Spleen (tissue), 11 donors: ENCODE data around the gene G6PD. TPM values are rescaled to one million over a fixed set of nuclear protein-coding genes. Genes with fewer than 3 reads are reported as not detected.
A peak's percentile ranks its signal among the peaks of the same experiment; 100 is the strongest.

Experiments
- DNase-seq: peaks from one replicate; pipeline ENCODE4 v3.0.0-alpha.2; 2020
- H3K27ac ChIP-seq, 8 donors: fragments of 200-600 bp; sonication (generic) in 7 of 8; 1 replicate in 4 of 8; 2 replicates in 4 of 8; pipeline versions ENCODE4 v1.5.0 to v1.8.0; 2016 to 2021; ENCODE audit warnings: inconsistent platforms in 4 of 8, mild to moderate bottlenecking in 4 of 8, moderate library complexity in 1 of 8
- H3K27me3 ChIP-seq, 7 donors: fragments of 200-600 bp; sonication (generic) in 6 of 7; replicated peaks in 1 of 7; 1 replicate in 4 of 7; 2 replicates in 3 of 7; pipeline versions ENCODE4 v1.5.0 to v1.8.0; 2016 to 2021; ENCODE audit warnings: inconsistent platforms in 3 of 7, mild to moderate bottlenecking in 1 of 7
- H3K36me3 ChIP-seq, 6 donors: fragments of 200-600 bp; sonication (generic) in 5 of 6; 1 replicate in 4 of 6; 2 replicates in 2 of 6; pipeline versions ENCODE4 v1.5.0 to v1.8.0; 2016 to 2021; ENCODE audit warnings: inconsistent platforms in 2 of 6
- H3K4me1 ChIP-seq, 6 donors: fragments of 200-600 bp; sonication (generic) in 5 of 6; 1 replicate in 3 of 6; 2 replicates in 3 of 6; pipeline versions ENCODE4 v1.5.0 to v1.8.0; 2016 to 2021; ENCODE audit warnings: inconsistent platforms in 3 of 6
- H3K4me3 ChIP-seq, 8 donors: fragments of 200-600 bp; sonication (generic) in 7 of 8; 1 replicate in 4 of 8; 2 replicates in 4 of 8; pipeline versions ENCODE4 v1.5.0 to v1.8.0; 2016 to 2021; ENCODE audit warnings: inconsistent platforms in 4 of 8, mild to moderate bottlenecking in 4 of 8, moderate library complexity in 2 of 8
- H3K9me3 ChIP-seq, 8 donors: fragments of 200-600 bp; sonication (generic) in 7 of 8; 1 replicate in 4 of 8; 2 replicates in 4 of 8; pipeline versions ENCODE4 v1.5.0 to v1.8.0; 2016 to 2021; ENCODE audit warnings: inconsistent platforms in 4 of 8
- POLR2A ChIP-seq, 3 donors: fragments of 450-650 bp; IDR thresholded peaks; one replicate each; pipeline ENCODE4 v1.5.1; 2017; ENCODE audit warnings: antibody characterized with exemption in 3 of 3, mild to moderate bottlenecking in 1 of 3
- POLR2AphosphoS5 ChIP-seq, 3 donors: sonication (generic); formaldehyde crosslinking; IDR thresholded peaks; one replicate each; pipeline ENCODE4 v1.5.1; 2017; ENCODE audit warnings: antibody characterized with exemption in 3 of 3
- WGBS, 5 donors: extraction: QIAGEN DNeasy Blood & Tissue Kit in 3 of 5; methylation state at CpG; one replicate each; pipeline versions ENCODE4 v1.1.5 to v1.1.7; 2013 to 2018; 5-methylcytosine and 5-hydroxymethylcytosine counted together
- intact Hi-C: fragments of 100-400 bp; cut with DNase I; formaldehyde crosslinking; loops from one replicate; pipeline ENCODE4 v1.15.0; 2023; ENCODE audit warnings: low total_unique reads
- polyA plus RNA-seq, 3 donors: library from polyadenylated mRNA; stranded (reverse); fragments of 200-250 nt; gene quantifications; one replicate each; pipeline ENCODE4 v1.2.1, GENCODE V29; 2013
- total RNA-seq, 7 donors: library from RNA; depleted of rRNA in 3 of 7; stranded (reverse); fragments of >200 nt in 3 of 7; fragmentation: NEBNext Ultra II Directional in 4 of 7; extraction: Animal tissue kit (Norgen Biotek cat#: 25700) in 4 of 7; gene quantifications; one replicate each; pipeline versions ENCODE4 v1.1.0 to v1.2.1, GENCODE V29; 2016 to 2021
- TF ChIP-seq, protein P1 (sequence below), 11 experiments: fragments of 200-600 bp in 7 of 11; fragments of 450-650 bp in 4 of 11; sonication (generic) in 4 of 11; IDR thresholded peaks in 8 of 11; conservative IDR thresholded peaks in 3 of 11; 1 replicate in 7 of 11; 2 replicates in 4 of 11; pipeline versions ENCODE4 v1.4.0 to v1.8.0; 2016 to 2021; ENCODE audit warnings: antibody characterized with exemption in 11 of 11, inconsistent platforms in 4 of 11, mild to moderate bottlenecking in 1 of 11
- donor health status: healthy with polysubstance abuse.
- donor health status: DM: no; HTN: no; CAD: no; lungs with moderate emphysema.
- donor health status: DM: no; HTN: no; CAD: no.
- donor health status: Bipolar disorder and iron deficiency.
- donor health status: healthy.
- donor health status: DM: no; HTN: no; CAD: no.
- donor health status: DM: yes; HTN: yes; CAD: no.

Gene G6PD
- total and polyA plus RNA-seq, 10 donors = 15.5 to 93.1 (median 62.2) TPM

DNA sequence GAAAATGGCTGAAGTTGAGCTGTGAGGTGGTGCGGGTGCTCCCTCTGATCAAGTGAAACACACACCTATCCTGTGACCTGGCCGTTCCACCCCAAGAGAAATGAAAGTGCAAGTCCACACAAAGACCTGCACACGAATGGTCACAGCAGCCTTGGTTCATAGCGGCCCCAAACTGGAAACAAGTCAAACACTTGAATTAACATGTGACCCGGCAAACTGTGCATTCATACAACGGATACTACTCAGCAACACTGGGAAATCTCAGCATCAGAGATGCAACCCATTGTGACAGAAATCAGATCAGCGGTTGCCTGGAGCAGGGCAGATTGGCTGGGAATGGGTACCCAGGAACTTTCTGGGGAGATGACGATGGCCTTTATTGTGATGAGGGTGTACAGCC lies 7.6 kb downstream of the G6PD start:
- H3K36me3 ChIP-seq = peaks cover 0 to 38% (median 2%) of the 10 kb centered on the region in 6 donors
- TF ChIP-seq POLR2AphosphoS5 (IDR thresholded peaks at IDR 0.05) (no peak), POLR2A (IDR thresholded peaks at IDR 0.05) (no peak)
- TF ChIP-seq, protein P1, sequence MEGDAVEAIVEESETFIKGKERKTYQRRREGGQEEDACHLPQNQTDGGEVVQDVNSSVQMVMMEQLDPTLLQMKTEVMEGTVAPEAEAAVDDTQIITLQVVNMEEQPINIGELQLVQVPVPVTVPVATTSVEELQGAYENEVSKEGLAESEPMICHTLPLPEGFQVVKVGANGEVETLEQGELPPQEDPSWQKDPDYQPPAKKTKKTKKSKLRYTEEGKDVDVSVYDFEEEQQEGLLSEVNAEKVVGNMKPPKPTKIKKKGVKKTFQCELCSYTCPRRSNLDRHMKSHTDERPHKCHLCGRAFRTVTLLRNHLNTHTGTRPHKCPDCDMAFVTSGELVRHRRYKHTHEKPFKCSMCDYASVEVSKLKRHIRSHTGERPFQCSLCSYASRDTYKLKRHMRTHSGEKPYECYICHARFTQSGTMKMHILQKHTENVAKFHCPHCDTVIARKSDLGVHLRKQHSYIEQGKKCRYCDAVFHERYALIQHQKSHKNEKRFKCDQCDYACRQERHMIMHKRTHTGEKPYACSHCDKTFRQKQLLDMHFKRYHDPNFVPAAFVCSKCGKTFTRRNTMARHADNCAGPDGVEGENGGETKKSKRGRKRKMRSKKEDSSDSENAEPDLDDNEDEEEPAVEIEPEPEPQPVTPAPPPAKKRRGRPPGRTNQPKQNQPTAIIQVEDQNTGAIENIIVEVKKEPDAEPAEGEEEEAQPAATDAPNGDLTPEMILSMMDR (IDR thresholded peaks at IDR 0.05 in 8 of 11, conservative IDR thresholded peaks at IDR 0.05 in 3 of 11) = no peak
- no peak for DNase-seq
- H3K27ac ChIP-seq = peak overlapping the region in 1 of 8 donors; percentile 16
- peaks cover 4 to 58% (median 30%) of the 10 kb centered on the region in 6 donors for H3K4me1 ChIP-seq
- intact Hi-C loops = no loop called here
- no peaks in the 10 kb centered on the region for H3K9me3 ChIP-seq
- H3K4me3 ChIP-seq = no peak overlapping the region
- H3K27me3 ChIP-seq = no peaks in the 10 kb centered on the region
- 83 to 92% (median 89%) methylated on average over 8 of the region's 8 CpGs for WGBS, 5 donors

DNA sequence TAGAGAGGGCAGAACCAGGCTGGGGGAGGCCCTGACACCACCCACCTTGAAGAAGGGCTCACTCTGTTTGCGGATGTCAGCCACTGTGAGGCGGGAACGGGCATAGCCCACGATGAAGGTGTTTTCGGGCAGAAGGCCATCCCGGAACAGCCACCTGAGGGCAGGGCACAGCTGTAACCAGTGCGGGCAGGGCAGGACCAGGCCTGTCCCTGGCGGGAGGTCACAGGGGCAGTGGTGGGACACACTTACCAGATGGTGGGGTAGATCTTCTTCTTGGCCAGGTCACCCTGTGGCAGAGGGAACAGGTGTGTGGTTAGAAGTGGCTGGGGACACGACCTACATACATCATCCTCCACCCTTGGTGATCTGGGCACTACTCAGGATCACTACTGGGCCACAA lies 10.8 kb downstream of the G6PD start:
- WGBS, 5 donors = 82 to 96% (median 93%) methylated on average over 4 to 9 of the region's 9 CpGs
- intact Hi-C loops = no loop called here

DNA sequence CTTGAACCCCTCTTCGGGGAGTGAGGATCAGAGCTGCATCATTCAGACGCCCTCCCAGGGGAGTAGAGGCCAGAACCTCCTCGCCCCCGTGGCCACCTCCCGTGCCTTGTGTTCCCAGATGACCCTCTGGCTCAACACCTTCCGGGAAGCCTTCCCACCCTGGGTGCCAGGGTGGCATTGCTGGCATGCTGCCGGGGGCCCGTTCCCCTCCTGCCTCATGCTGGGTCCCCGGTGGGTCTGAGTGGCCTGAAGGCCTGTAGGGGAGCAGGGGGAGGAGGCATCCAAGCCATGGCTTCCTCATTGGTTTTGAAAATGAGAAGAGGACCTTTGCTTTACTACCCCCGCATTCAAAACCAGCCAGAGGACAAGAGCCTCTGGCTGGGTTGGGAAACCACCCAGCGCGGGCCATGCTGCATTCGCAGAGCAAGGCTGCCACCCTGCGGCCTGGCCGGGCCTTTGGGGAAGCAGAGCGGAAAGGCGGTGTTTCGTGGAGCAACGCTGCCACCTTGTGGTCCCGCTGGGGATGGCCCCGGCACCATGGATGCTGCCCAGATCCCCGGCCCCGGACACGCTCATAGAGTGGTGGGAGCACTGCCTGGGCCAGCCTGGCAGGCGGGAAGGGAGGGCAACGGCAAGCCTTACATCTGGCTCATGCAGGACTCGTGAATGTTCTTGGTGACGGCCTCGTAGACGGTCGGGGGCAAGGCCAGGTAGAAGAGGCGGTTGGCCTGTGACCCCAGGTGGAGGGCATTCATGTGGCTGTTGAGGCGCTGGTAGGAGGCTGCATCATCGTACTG lies 11.9 kb downstream of the G6PD start:
- peak overlapping the region in 1 of 8 donors; percentile 23 for H3K4me3 ChIP-seq
- H3K27ac ChIP-seq = peak overlapping the region in 6 of 8 donors; percentile 7 to 69 (median 58)
- no peaks in the 10 kb centered on the region for H3K27me3 ChIP-seq
- TF ChIP-seq, protein P1 (IDR thresholded peaks at IDR 0.05 in 8 of 11, conservative IDR thresholded peaks at IDR 0.05 in 3 of 11) = peak; percentile 98 to 100 (median 100)
- peak; percentile 84 to 91 (median 85) for TF ChIP-seq POLR2AphosphoS5 (IDR thresholded peaks at IDR 0.05)
- no peak for TF ChIP-seq POLR2A (IDR thresholded peaks at IDR 0.05)
- peaks cover 0 to 23% (median 7%) of the 10 kb centered on the region in 6 donors for H3K4me1 ChIP-seq
- DNase-seq = peak; percentile 98
- peaks cover 0 to 65% (median 21%) of the 10 kb centered on the region in 6 donors for H3K36me3 ChIP-seq
- H3K9me3 ChIP-seq = no peaks in the 10 kb centered on the region
- 29 to 66% (median 34%) methylated on average over 6 to 34 of the region's 34 CpGs for WGBS, 5 donors
- intact Hi-C loops = no loop called here

More for the DNA sequence above, 10.8 kb downstream of the G6PD start:
- Histone ChIP-seq H3K9me3 (no peaks in the 10 kb centered on the region), H3K36me3 (peaks cover 0 to 65% (median 21%) of the 10 kb centered on the region in 6 donors), H3K27me3 (no peaks in the 10 kb centered on the region), H3K4me1 (peaks cover 0 to 27% (median 7%) of the 10 kb centered on the region in 6 donors), H3K27ac (peak overlapping the region in 1 of 8 donors; percentile 69), H3K4me3 (no peak overlapping the region)
- no peak for TF ChIP-seq POLR2A (IDR thresholded peaks at IDR 0.05)
- TF ChIP-seq POLR2AphosphoS5 (IDR thresholded peaks at IDR 0.05) = no peak
- no peak for DNase-seq

DNA sequence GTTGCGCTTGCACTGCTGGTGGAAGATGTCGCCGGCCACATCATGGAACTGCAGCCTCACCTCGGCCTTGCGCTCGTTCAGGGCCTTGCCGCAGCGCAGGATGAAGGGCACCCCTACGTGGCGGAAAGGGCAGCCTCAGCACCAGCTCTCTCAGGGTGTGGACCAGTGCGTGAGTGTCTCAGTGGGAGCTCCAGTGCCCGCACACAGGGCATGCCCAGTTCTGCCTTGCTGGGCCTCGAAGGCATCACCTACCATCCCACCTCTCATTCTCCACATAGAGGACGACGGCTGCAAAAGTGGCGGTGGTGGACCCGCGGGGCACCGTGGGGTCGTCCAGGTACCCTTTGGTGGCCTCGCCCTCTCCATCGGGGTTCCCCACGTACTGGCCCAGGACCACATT lies 14.0 kb downstream of the G6PD start:
- Histone ChIP-seq H3K4me3 (no peak overlapping the region), H3K9me3 (no peaks in the 10 kb centered on the region), H3K4me1 (peaks cover 0 to 17% (median 7%) of the 10 kb centered on the region in 6 donors), H3K27me3 (no peaks in the 10 kb centered on the region), H3K27ac (no peak overlapping the region), H3K36me3 (peaks cover 0 to 59% (median 21%) of the 10 kb centered on the region in 6 donors)
- TF ChIP-seq POLR2AphosphoS5 (IDR thresholded peaks at IDR 0.05) = peak in 1 of 3 donors; percentile 31
- no peak for TF ChIP-seq POLR2A (IDR thresholded peaks at IDR 0.05)
- TF ChIP-seq, protein P1 (IDR thresholded peaks at IDR 0.05 in 8 of 11, conservative IDR thresholded peaks at IDR 0.05 in 3 of 11) = no peak
- no peak for DNase-seq
- intact Hi-C loops = no loop called here
- WGBS, 5 donors = 91 to 97% (median 93%) methylated on average over 16 to 23 of the region's 23 CpGs; no CpG with 5 or more reads in 1 of the 5 donors
